HUES6 (cell line): ENCODE data around the gene NARS2.

Experiments used
- H3K27ac ChIP-seq: 2 replicates; pipeline ENCODE4 v1.7.0; 2013; ENCODE audit warnings: low read depth, mild to moderate bottlenecking, low read length, inconsistent platforms
- H3K27me3 ChIP-seq: 2 replicates; pipeline ENCODE4 v1.6.1; 2013; ENCODE audit warnings: low read length; ENCODE audit not compliant: control insufficient read depth, insufficient read depth
- H3K36me3 ChIP-seq: 2 replicates; pipeline ENCODE4 v1.6.1; 2013; ENCODE audit warnings: low read length; ENCODE audit not compliant: control insufficient read depth, insufficient read depth
- H3K4me1 ChIP-seq: 2 replicates; pipeline ENCODE4 v1.6.1; 2013; ENCODE audit warnings: low read length; ENCODE audit not compliant: control insufficient read depth, insufficient read depth
- H3K4me3 ChIP-seq: 2 replicates; pipeline ENCODE4 v1.5.1; 2013; ENCODE audit warnings: low read depth, low read length
- H3K9ac ChIP-seq: one replicate; pipeline ENCODE4 v1.6.1; 2013; ENCODE audit warnings: mild to moderate bottlenecking, low read length
- H3K9me3 ChIP-seq: 2 replicates; pipeline ENCODE4 v1.6.1; 2013; ENCODE audit warnings: low read depth, low read length; ENCODE audit not compliant: control insufficient read depth, insufficient read depth

NARS2 gene

DNA sequence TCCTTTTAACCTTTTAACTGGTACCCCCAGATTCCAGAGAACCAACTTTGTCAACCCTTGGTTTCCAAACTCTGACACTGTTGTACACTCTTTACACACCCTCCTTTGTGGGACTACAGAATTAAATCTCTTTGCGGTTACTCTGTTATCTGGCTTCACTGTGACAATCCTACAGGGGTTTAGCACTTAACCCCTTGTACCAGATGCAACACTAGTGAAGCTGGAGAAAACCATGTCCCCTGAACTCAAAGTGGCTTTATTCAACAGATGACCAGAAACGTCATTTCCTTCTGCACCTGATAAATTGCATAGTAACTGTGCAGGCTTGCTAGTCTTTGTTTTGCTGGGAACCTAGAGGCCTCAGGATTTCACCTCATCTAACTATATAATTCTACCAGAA is 151.4 kb downstream of the NARS2 start:
- Histone ChIP-seq H3K4me3 (no peak overlapping the region), H3K4me1 (peaks cover 29% of the 10 kb centered on the region), H3K9me3 (no peaks in the 10 kb centered on the region), H3K9ac (no peak overlapping the region), H3K27me3 (peaks cover 14% of the 10 kb centered on the region), H3K36me3 (no peaks in the 10 kb centered on the region), H3K27ac (no peak overlapping the region)

DNA sequence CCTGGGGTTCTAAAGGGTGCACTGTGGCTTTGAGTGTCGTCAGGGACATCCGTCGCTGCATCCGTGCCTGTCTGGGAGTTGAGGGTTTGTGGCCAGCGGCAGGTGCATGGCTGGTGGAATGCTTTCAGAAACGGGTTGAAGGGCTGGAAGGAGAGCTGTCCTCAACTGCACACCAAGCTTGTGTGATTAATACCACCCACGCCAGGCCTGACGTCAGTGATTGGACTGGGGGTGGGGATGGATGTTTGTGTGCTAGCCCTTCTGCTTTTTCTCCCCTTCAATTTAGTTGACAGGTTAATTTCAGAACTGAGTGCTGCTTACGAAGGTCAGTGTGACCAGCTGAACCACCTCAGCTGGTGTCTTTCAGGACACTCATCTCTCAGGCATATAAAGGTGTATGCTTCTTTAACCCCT is 153.9 kb downstream of the NARS2 start:
- H3K9me3 ChIP-seq = no peaks in the 10 kb centered on the region
- H3K4me1 ChIP-seq = peaks cover 27% of the 10 kb centered on the region
- peaks cover 18% of the 10 kb centered on the region for H3K27me3 ChIP-seq
- H3K36me3 ChIP-seq = no peaks in the 10 kb centered on the region
- H3K4me3 ChIP-seq = no peak overlapping the region
- no peak overlapping the region for H3K27ac ChIP-seq
- H3K9ac ChIP-seq = no peak overlapping the region

DNA sequence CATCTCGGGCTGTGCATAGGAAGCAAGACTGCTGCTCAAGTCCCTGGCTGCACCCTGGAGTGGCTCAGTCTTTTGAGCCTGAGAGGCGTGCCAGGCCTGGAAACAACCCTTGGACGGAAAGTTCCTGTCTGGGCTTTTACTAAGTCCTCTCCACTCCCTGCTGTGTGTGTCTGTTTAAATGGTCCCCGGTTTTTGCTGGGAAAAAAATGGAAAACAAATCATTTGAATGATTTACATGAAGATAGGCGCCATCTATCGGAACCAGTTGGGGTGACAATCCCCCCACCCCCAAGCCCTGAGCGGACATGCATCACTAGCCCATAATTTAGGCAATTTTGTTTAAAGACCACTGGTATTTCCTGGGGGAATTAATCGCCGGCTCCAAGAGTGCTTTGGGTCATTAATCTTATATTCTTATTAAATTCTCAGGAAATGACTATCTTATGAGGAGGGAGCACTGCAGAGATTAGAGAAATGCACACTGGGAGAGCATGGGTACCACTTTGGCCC is 154.4 kb downstream of the NARS2 start:
- Histone ChIP-seq H3K4me3 (no peak overlapping the region), H3K27ac (no peak overlapping the region), H3K9ac (no peak overlapping the region), H3K4me1 (peaks cover 24% of the 10 kb centered on the region), H3K9me3 (no peaks in the 10 kb centered on the region), H3K36me3 (no peaks in the 10 kb centered on the region), H3K27me3 (peaks cover 18% of the 10 kb centered on the region)

DNA sequence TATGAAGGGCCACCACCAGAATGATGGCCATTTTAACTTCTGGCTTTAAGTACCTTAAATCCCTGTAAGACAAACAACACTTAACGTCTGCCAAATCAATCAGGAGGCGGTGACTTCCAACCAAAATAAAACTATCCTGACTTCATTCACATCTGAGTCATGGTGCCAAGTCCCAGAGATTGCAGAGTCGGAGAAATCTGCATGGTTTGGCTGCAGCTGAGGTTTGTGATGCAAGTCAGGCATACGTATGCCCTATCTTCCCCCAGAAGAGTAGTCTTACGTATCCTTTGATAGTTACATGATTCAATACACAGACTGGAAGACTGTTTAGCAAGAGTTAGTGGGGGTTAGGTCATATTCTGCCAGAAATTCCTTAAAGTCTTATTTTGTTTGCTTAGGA is 155.3 kb downstream of the NARS2 start:
- no peak overlapping the region for H3K4me3 ChIP-seq
- no peak overlapping the region for H3K27ac ChIP-seq

DNA sequence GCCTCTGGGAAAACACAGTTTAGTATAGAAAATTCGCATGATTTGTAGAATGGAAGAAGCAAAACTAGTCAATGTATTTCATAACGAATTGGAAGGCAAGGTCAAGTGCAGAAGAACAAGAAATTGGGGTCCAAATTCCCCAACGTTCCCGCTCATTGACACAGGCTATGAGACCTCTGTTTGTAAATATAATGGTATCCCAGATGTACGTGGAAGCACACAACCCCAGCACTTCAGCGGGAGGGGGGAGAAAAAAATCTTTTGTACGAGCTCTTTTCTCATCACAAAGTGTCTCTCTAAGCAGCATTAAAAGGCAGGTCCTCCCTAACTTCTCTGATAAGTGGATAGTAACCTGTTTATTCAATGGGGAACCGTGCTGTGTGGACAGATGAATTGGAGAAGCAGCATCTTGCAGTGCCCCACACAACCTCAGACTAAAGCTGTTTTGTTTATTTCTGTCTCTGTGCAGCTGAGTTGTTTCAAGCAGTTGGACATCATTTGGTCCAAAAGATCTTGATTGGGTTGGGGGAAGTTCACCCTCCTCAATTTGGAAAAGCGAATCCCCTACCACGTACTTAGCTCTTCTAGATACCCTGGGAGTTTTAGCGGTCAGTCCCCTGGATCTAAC is 156.0 kb downstream of the NARS2 start:
- peaks cover 18% of the 10 kb centered on the region for H3K27me3 ChIP-seq
- no peaks in the 10 kb centered on the region for H3K36me3 ChIP-seq
- H3K4me1 ChIP-seq = peaks cover 13% of the 10 kb centered on the region; the same call in 1 of the 2 replicates
- no peak overlapping the region for H3K27ac ChIP-seq
- H3K4me3 ChIP-seq = peak overlapping the region; percentile 94
- H3K9me3 ChIP-seq = no peaks in the 10 kb centered on the region
- H3K9ac ChIP-seq = no peak overlapping the region

More for the DNA sequence above, 155.3 kb downstream of the NARS2 start:
- H3K9ac ChIP-seq = no peak overlapping the region
- H3K4me1 ChIP-seq = peaks cover 14% of the 10 kb centered on the region
- peaks cover 18% of the 10 kb centered on the region for H3K27me3 ChIP-seq
- H3K36me3 ChIP-seq = no peaks in the 10 kb centered on the region
- H3K9me3 ChIP-seq = no peaks in the 10 kb centered on the region

DNA sequence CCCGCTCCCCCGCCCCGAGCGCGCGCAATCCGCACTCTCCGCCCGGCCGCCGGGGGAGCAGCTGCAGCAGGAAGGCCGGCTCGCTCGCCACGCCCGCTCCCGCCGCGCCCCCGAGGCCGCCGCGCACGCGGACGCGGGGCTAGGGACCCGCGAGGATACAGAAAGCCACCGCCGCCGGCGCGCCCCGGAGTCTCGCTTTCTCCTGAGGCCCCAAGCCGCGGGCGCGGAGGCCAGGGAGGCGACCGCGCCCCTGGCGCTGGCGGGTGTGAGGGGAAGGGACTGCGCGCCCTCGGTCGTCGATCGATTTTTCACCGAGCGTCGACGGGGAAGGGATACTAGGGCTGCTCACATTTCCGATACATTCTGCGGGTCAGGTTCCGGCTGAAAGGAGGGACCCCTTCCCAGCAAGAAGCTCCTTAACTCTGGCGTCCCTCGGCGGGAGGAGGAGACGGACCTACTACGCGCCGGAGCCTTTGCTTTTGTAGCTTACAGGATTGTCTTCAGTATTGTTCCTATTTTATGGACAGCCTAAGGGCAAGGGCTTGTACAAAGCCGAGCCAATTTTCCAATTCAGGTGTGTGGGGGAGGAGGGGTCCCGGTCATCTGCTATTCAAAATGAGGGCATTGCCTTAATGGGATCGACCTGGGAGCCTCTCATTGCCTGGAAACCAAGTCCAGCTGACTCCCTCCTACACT is 156.6 kb downstream of the NARS2 start:
- Histone ChIP-seq H3K36me3 (no peaks in the 10 kb centered on the region), H3K9me3 (no peaks in the 10 kb centered on the region), H3K4me3 (peak overlapping the region; percentile 94), H3K9ac (peak overlapping the region; percentile 76), H3K27ac (no peak overlapping the region), H3K4me1 (peaks cover 13% of the 10 kb centered on the region; the same call in 1 of the 2 replicates), H3K27me3 (peaks cover 18% of the 10 kb centered on the region)

DNA sequence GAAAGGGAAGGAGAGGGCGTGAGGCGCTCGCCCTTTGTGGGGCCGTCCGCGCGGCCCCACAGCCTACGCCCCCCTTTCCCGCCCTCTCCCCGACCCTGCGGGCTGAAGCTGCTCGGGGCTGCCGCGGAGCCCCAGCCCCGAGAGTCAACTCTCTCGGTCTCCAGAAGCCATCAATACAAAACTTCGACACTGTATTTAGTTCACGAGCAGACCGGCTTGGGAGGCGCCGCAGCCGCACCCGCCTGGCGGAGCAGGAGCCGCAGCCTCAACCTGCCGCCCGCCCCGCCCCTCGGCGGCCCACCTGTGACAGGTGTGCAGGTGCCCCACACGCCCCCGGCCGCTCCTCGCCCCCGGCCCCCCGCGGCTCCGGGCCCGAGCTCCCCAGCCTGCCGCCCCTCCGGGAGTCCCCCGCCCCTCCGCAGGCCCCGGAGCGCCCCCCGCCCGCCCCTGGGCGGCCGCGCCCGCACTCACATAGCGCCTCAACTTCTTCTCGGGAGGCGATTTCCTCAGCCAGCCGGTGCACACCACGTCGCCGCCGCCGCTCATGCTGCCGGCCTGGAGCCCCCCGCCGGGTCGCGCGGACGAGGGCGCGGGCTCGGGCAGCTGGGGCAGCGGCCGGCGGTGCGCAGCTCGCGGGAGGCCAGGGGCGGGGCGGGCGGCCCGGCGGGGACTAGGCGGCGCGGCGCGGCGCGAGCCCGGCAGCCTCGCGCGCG is 157.3 kb downstream of the NARS2 start, which contains the start of gene GAB2:
GAB2 (minus strand) TSS at position 646 of the 713 bp plus-strand sequence; CDS start at position 546, 100 bp downstream.
- no peaks in the 10 kb centered on the region for H3K36me3 ChIP-seq
- no peaks in the 10 kb centered on the region for H3K9me3 ChIP-seq
- H3K27me3 ChIP-seq = peaks cover 18% of the 10 kb centered on the region
- peak within 1 kb of the TSS; percentile 77 for H3K9ac ChIP-seq
- peaks cover 13% of the 10 kb centered on the region; the same call in 1 of the 2 replicates for H3K4me1 ChIP-seq
- H3K4me3 ChIP-seq = peak within 1 kb of the TSS; percentile 94
- no peak within 1 kb of the TSS; the same call in 1 of the 2 replicates for H3K27ac ChIP-seq

DNA sequence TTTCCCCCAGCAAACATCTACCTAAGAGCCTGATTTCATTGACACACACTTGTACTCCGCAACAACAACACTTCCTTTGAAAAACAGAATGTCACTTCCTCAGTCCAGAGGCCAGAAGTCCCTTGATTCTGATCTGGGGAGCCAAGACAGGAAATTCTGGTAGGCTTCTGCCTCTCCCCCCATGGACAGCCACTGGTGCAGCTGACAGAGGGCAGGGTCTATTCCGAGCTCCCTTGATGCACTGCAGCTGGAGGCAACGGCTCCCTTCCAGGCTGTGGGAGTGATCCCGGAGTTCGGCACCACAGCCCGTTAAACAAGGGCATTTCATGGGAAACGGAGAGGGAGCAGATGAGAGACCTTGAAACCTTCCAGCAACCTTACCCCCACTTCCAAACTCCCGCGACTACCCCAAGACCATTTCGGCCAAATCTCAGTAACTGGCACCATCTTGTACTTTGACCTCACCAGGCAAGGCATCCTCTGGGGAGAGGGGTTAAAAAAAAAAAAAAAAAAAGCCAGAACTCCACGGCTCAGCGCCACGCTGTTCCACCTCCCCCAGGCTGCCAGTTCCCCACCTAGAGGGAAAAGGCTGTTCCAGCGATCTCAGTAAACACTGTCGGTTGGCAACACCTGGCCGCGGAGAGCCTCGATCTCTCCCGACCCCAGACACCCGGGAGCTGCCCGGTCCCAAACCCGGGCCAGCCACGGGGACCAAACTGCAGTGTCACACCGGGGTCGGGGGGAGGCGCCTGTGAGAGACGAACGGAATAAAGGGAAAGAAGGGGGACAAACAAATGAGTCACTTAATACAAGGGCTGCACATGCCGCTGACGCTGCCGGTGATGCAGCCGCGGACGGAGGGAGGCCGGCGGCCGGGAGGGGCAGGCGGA is 158.1 kb downstream of the NARS2 start:
- Histone ChIP-seq H3K4me3 (peak overlapping the region; percentile 94), H3K36me3 (no peaks in the 10 kb centered on the region), H3K27ac (no peak overlapping the region; the same call in 1 of the 2 replicates), H3K9ac (peak overlapping the region; percentile 77), H3K27me3 (peaks cover 18% of the 10 kb centered on the region), H3K4me1 (peaks cover 13% of the 10 kb centered on the region; the same call in 1 of the 2 replicates), H3K9me3 (no peaks in the 10 kb centered on the region)

DNA sequence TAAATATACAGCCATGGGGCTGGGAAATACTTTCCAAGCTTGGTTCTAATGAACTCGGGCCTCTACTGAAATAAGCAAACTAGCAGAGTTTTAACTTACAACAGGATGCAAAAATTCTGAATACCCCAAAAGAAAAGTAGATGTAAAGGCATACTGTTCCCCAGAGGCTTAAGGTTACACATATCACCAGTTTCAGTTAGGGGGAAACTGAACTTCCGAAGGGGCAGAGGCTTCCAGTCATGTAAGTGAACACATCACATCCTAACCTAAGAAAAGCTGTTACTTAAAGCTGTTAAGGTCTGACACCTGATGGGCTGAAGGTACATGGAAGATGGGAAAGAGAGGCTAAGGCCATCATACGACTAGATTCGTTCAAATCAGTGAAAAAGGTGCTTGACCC is 159.3 kb downstream of the NARS2 start:
- Histone ChIP-seq H3K4me3 (no peak overlapping the region), H3K36me3 (no peaks in the 10 kb centered on the region)

More for the DNA sequence above, 159.3 kb downstream of the NARS2 start:
- Histone ChIP-seq H3K9ac (no peak overlapping the region), H3K27ac (no peak overlapping the region), H3K4me1 (peaks cover 13% of the 10 kb centered on the region; the same call in 1 of the 2 replicates), H3K27me3 (peaks cover 18% of the 10 kb centered on the region), H3K9me3 (0 out of 2 replicates have a peak, but pooled peaks cover 2% of the 10 kb centered on the region)
